CD4-positive, alpha-beta T cell treated with Interleukin-2 at 100 ng/mL for 4 hours (primary cell): Measurements from ENCODE around the gene ADK.

Source experiments
- DNase-seq: peaks from one replicate; pipeline ENCODE4 v3.0.0-alpha.2; 2020; ENCODE audit warnings: low spot score

The ADK gene

DNA sequence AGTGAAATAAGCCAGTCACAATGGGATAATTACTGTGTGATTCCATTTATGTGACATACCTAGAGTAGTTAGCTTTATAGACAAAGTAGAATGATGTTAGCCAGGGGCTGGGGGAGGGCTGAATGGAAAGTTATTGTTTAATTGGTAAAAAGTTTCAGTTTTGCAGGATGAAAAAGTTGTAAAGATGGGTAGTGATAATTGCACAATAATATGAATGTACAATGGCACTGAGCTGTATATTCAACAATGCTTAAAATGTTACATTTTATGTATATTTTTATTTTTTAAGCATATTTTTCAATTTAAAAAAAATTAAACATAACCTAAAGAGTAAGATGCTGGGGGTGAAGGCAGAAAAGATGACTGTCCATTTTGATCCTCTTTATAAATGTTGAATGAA, 459.3 kb downstream of the ADK start:
- no peak for DNase-seq

DNA sequence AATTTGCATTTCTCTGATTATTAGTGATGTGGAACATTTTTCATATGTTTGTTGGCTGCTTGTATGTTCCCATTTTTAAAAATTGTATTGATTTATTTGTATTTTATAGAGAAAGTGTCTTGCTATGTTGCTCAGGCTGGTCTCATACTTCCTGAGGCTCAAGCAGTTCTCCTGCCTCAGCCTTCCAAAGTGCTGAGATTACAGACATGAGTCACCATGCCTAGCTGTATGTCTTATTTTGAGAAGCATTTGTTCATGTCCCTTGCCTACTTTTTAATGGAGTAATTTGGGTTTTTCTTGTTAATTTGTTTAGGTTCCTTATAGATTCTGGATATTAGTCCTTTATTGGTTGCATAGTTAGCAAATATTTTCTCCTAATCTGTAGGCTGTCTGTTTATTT, 461.2 kb downstream of the ADK start:
- no peak for DNase-seq

DNA sequence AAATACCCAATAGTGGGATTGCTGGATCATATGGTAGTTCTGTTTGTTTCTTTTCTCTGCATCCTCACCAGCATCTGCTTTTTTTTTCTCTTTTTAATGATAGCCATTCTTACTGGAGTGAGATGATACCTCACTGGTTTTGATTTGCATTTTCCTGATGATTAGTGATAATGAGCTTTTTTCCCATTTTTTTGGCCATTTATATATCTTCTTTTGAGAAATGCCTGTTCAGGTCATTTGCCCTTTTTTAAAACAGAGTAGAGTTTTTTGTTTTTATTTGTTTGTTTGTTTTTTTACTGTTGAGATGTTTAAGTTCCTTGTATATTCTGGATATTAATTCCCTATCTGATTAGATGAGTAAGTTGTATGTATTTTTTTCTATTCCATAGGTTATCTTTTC, 469.6 kb downstream of the ADK start:
- DNase-seq, result no peak

DNA sequence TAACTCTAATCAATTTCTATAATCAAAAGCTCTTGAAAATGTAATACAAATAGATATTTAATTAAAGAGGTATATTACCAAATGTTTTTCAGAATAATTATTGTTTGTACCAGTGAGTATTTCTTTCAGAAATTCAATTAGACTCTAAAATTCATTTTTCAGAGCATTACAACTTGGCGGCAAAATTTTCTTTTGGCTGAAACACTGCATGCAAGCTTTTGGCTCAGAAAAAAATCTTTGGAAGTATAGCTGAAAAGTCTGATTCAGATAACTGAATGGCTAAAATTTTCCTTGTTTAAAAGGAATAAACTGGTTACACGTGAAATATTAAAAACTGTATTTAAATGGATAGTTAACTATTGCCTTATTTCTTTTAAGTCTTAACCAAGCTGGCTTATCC, 472.8 kb downstream of the ADK start:
- DNase-seq, result no peak

DNA sequence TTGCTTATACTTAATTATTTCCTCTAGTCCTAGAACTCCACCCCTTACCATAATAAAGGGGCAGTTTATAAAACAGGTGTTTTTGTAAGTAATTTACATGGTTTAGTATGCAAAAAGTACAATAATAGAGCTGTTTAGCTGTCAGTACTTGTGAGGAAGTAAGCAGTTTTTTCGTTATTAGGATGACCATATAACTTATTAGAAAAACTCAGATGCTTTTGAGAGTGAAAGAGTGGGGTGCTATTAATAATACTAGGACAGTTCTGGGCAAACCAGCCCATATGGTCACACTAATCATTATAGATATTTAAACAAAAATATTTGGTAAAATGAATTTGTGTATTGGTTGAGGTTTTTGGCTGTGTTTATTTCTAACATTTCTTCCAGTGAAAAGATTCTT, 473.5 kb downstream of the ADK start:
- no peak for DNase-seq

DNA sequence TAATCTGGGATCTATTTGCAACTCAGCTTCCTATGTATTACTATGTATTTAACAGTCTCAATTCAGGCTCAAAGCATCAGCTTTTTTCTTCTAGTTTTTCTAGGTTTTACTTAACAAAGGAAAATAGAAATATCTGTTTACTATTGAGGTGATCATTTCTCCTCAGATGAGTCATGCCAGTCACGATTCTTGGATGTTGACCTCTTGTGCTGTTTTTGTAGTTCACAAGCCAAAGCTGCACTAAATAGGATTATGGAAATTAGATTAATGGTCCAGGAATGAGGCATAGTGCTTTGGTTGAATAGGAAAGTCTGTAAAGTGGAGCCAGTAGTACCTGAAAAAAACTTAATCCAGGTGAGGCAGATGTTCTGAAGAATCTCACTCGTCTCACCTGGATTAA, 477.1 kb downstream of the ADK start:
- no peak for DNase-seq

DNA sequence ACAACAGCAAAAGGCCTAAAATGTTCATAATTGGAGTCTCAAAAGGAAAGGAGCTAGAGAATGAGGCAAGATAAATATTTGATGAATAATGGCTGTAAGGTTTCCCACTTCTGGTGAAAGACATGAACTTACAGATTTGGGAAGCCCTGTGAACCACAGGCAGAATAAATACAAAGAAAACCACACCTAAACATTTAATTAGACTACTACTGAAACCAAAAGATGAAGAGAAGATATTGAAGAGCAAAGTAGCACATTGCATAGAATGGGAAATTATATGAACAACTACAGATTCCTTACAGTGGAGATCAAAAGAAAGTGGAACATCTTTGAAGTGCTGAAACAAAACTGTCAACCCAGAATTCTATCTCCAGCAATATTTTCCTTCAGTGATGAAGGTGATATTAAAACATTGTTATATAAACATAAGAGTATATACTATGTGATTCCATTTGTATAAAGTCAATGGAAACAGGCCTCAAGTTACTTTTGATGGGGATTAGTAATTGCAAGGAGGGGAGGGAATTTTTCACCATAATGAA, 484.0 kb downstream of the ADK start:
- no peak for DNase-seq

DNA sequence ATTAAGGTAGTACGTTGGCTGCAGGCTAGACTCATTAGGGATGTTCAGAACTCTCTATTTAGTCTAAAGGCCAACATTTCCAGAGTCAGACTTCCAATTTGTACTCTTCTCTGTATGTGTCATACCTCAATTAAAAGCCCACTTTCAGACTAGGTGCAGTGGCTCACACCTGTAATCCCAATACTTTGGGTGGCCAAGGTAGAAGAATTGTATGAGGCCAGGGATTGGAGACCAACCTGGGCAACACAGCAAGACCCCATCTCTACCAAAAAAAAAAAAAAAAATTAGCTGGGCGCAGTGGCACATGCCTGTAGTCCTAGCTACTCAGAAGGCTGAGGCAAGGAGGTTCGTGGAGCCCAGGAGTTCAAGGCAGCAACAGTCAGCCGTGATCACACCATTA, 484.6 kb downstream of the ADK start:
- DNase-seq, result no peak

DNA sequence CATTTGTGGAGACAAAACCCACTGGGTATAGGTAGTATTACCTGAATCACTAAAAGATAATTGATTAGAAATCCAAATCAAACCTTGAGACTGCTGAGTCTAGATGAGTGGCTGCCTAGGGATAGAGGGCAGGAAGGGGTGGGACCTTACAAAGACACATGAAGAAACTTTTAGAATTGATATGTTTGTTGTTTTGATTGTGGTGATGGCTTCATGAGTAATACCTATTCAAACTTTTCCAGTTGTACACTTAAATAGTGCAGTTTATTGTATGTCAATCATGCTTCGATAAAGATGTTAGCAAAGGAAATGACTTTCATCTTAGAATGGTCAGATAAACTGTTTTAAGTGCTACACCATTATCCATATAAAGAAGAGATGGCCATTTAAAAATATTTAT, 486.7 kb downstream of the ADK start:
- no peak for DNase-seq

DNA sequence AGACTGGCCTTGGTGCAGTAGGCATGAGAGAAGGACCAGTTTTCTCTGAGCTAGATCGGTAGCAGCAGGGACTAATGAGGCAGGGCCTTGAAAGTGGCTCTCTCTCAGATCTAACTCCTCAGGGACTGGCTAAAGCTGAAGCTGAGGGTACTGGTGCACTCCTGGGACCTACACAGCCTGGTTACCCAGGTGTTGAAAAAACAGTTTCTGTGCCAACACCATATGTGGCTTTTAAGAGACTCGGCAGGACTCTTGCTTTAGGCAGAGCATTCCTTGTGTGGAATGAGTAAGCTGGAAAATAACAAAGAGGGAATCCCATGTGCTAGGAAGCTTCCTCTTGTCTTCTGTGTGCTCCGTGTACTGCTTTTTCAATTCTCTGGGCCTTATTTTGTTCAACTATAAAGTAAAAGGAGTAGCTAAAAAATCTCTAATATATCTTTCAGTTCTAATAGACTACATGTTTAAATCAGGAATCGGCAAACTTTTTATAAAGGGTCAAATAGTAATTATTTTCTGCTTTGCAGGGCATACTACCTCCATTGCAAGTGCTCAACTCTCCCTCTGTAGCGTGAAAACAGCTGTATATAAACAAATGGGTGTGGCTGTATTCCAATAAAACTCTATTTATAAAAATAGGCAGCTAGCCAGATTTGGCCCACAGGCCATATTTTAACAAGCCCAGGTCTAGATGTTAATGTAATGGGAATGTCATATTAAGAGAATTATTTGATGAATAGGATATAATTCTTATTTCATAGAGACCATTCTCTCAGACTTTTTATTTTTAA, 489.3 kb downstream of the ADK start:
- DNase-seq, result no peak

DNA sequence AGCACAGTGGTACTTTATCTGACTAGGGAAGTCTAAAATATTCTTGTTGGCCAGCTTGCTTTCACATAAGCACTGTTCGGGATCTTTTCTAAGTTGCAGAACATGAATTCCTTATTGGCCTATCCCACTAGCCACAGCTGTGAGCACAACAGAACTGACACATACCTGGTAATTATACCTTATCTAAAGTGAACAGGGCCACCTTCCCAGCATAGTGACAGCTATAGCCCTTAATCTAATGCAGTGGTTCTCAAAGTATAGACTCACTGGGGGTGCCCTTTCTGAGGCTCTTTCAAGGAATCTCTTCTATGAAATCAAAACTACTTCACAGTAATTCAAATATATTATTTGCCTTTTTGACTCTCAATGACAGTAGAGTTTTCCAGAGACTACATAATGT, 490.6 kb downstream of the ADK start:
- DNase-seq, result no peak

DNA sequence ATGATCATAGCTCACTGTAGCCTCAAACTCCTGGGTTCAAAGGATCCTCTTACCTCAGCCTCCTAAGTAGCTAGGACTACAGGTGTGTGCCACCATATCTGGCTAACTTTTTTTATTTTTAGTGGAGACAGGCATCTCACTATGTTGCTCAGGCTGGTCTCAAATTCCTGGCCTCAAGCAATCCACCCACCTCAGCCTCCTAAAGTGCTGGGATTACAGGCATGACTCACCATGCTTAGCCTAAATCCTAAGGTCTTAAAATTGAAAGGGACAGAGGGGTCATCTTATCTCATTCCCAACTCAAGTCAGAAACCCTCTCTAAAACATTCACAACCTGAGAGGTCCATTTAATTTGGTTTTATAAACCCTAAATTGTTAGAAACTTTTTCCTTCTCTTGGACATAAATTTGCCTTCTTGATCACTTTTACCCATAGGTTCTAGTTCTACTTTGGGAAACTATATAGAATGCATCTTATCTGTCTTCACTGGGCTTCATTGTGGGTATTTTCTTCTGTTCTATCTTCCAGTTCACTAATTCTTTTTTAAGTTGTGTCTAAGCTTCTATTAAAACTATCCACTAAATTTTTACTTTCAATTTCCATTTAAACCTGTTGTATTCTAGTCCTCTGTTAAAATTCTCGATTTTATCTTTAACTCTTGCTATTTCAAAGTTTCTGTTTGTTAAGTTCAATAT, 492.0 kb downstream of the ADK start:
- DNase-seq, result no peak

DNA sequence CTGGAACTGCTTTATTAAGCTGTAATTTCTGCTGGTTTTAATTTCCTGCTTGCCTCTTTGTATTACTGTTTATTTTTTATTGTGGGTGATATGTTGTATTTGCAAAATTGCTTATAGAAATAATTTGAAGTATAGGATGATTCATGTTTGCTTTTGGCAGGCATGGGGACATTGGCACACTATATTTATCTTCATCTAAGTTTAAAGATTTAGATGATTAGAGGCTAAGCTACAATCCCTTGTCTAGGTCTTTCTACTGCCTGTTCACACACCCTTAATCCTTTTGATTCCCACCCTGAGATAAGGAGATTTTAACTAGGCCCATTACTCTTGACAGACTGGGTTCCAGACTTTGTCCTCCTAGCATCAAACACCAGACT, 492.6 kb downstream of the ADK start:
- DNase-seq, result no peak

DNA sequence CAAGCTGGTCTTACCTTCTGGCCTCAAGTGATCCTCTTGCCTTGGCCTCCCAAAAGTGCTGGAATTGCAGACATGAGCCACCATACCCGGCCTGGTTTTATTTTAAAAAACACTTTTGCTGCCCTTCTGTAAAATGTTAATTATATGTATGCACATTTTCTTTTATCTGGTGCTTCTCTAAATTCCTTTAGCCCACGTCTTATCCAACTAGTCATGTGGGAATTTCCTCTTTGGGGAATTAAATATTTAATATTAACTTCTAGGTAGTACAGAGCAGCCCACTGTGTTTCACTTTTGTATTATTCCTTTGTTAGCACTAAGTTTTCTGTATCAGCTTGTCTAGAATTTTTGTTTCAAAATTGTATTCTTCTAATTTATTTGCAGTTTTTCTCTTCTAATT, 493.7 kb downstream of the ADK start:
- DNase-seq, result no peak

DNA sequence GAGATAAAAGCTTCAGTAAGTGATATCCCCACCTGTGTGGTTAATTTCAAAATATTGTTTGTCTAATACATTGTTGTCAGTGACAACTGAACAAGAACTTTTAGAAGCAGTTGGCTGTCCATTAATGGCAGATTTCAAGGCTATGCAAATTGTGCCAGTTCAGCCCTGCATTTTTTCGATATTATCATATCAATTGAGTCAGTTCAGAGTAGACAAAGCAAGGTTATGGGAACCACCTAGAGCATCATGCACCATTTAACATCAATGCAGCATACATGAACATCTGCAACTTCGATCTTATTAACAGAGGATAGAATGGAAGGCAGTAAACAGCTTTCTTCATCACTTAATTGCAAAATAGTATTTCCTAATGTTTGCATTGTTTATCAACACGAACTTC, 494.7 kb downstream of the ADK start:
- no peak for DNase-seq

DNA sequence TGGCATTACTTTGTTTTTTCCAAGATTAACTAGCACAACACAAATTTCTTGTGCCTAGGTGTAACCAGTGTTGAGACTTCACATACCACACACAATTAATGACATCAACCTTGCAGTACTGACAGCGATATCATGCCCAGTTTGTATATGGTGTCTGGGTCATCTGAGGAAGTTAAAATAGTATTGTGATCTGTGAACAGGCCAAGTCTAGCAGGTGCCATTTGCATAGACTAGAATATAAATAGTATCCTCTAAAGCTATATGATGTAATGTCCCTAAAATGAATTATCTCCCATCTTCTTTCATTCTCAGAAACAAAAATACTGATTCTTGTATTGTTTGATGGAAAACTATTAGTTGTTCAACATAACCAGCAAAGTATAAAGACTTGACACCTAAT, 499.6 kb downstream of the ADK start:
- no peak for DNase-seq

DNA sequence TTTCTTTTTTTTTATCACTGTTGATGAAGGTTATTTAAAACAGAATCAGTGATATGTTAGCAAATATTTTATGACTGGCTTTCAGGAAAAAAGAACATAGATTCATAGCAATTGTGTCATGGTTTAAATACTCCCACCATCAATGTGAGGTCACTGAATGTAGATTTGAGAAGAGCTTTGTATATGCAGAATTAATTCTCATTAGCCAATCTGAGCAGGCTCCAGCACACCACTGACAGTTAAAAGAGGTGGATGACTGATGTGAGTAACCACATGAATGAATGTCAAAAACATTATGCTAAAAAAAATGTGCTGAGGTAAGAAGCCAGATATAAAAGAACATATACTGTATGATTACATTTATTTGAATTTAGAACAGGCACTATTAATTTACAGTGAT, 500.5 kb downstream of the ADK start:
- no peak for DNase-seq

DNA sequence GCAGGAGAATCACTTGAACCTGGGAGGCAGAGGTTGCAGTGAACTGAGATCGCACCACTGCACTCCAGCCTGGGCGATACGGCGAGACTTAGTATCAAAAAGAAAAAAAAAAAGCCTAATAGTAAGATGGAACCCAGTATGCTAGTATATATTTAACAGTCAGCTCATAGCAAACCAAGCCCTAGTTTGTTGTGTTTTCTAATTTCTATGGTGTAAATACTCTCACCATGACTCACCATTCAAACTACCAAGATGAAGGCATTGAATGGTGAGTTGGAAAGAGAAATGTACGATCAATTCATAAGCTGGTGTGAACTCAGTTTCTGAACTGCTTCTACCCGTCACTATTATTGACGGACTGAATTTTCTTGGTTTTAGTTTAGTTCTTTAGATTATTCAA, 501.6 kb downstream of the ADK start:
- no peak for DNase-seq

DNA sequence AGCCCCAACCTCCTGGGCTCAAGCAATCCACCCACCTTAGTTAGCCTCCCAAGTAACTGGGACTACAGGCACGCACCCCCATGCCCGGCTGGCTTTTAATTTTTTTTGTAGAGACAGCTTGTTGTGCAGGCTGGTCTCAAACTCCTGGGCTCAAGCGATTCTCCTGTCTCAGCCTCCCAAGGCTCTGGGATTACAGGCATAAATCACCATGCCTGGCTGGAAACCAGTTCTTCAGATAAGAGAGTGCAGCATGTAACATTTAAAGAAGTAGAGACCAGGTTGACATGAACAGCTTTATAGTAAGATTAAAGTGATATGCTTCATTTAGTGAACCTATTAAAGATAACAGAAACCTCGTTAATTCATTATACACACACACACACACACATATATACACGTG, 507.5 kb downstream of the ADK start:
- no peak for DNase-seq

DNA sequence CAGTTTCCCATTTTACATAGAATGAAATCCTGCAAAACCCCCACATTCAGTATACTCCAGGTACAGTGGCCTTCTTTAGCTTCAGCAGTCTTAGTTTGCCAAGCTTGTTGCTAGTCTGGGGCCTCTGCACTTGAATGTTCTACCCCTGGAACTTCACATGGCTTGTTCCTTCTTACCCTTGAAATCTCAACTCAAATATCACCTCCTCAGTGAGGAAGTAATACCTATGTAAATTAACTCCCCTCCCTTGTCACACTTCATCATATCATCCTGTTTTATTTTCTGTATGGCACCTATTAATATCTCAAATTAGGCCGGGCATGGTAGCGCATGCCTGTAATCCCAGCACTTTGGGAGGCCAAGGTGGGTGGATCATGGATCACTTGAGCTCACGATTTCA, 511.6 kb downstream of the ADK start:
- DNase-seq, result no peak

DNA sequence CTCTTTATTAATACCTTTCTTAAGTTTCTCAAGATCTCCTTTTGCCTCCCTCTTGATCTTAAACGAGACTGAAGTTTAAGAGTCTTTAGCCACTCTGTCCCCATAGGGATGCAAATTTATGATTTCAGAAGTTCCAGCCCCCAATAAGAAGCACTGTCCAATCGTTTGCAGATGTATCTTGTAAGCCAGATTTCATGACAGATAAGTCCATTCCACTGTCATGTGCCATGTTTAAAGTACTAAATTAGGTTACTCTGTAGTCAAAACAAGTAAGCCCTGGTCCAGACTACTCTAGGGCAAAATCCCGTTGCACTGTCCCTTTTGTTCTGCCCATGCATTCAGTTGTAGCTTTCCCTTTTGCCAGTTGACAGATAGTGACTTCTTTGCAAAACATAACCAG, 518.2 kb downstream of the ADK start:
- no peak for DNase-seq

DNA sequence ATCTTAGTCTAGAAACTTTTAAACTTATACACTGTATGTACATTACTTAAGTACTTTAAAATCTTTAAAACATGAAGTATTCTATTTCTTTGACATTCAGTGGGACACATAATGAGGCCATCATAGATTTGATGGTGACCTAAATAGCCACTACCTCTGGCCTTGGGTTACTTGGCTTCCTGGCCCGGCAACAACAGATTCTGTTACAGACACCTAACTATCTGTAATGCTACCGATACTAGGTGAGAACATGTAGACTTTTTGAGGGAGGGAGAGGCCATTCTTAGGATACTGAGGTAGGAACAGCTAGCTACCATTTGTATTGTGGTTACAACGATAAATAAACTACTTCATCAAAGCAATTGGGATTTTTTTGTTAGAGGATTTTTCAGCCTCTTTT, 520.7 kb downstream of the ADK start:
- DNase-seq, result no peak

DNA sequence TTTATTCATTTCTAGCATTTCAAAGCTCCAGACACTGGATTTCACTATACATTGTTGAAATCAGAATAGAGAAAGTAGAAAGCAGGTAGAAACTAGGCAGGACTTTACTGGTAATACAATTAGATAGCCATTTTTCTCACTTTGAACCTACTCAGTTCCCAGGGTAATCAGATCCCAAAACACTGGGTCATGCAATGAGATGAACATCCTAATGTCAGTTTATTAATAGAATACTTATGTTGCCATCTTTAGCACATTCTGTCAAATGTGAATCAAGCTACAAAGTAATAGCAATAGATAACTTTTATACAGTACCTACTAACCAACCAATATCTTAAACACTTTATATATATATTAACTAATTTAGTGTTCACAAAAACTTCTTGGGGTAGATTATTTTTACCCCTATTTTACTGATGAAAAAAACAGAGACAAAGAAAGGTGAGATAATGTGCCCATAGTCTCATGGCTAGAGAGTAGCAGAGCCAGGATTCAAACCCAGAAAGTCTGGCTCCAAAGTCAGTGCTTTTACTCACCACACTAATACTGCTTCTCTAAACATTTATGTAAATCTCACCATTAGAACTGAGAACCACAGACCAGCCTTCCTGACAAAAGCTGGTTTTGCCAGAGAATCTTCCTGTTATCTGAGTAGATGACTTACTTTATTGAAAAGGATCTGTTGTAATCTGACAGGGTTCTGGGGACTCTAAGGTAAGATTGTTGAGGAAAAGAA, 521.6 kb downstream of the ADK start:
- DNase-seq, result no peak
